Measurements from ENCODE around the gene CRB1. TPM values are rescaled to one million over a fixed set of nuclear protein-coding genes. Genes with fewer than 3 reads are reported as not detected.

Gene CRB1
- total and polyA plus RNA-seq, 2 of the 8 experiments (the other 6 are each of a cell fraction or from before 2014, with no cell fraction given): 0.03 TPM; not detected in 1

DNA sequence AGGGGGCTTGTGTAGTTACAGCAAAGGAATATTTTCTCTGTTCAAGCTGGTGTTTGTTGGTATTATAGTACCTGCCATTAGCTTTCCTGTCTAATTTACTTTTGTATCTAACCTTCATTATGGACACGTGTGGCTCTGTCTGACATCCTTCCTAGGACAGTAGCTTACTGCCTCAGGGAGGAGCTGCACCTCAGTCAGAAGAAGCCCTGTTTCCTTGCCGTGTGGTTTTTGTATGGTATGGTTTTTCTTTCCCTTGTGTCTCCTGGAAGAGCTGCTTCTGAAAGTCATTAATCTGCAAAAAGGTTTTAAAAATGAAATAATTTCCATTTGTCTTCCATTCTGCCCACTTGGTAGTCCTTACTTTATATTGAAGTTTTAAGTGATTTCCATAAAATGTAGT is 17.4 kb upstream of the CRB1 start:
- H3K23me2 ChIP-seq (ENCODE audit: low read depth, low read length): no peaks in the 10 kb centered on the region; the same call in 1 of the 2 replicates
- H4K8ac ChIP-seq (ENCODE audit: extremely low read depth, insufficient read depth, low read length): no peak overlapping the region
- H2AK5ac ChIP-seq (ENCODE audit: low read depth, low read length): no peak overlapping the region
- no peak overlapping the region for H3K9ac ChIP-seq (replicated peaks in 1 of 4; ENCODE audit: extremely low read depth in 1 of 4, low read depth in 3 of 4, low read length in 3 of 4)
- H3K14ac ChIP-seq (ENCODE audit: insufficient read length): no peak overlapping the region
- H3K18ac ChIP-seq (ENCODE audit: extremely low read depth, low read length): no peak overlapping the region
- no peak overlapping the region for H4K5ac ChIP-seq (ENCODE audit: insufficient read length, low read depth, low read length)
- DNase-seq (ENCODE audit: low read depth in 1 of 2, low spot score in 2 of 2): no peak
- TF ChIP-seq KDM1A (IDR thresholded peaks at IDR 0.05; ENCODE audit: borderline replicate concordance, low read length) (no peak), CEBPB (IDR thresholded peaks at IDR 0.05; ENCODE audit: low read depth, low read length) (no peak), CBX5 (IDR thresholded peaks at IDR 0.05; ENCODE audit: low read depth, low read length) (no peak), RBBP5 (IDR thresholded peaks at IDR 0.05; ENCODE audit: borderline replicate concordance, low read depth, low read length) (no peak), SUZ12 (IDR thresholded peaks at IDR 0.05; ENCODE audit: low read length) (no peak), FOSL1 (IDR thresholded peaks at IDR 0.05; ENCODE audit: insufficient read depth, low read depth, low read length) (no peak)
- TF ChIP-seq, protein P1, sequence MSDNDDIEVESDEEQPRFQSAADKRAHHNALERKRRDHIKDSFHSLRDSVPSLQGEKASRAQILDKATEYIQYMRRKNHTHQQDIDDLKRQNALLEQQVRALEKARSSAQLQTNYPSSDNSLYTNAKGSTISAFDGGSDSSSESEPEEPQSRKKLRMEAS (IDR thresholded peaks at IDR 0.05): no peak
- H2BK120ac ChIP-seq (replicated peaks; ENCODE audit: low read depth, low read length): no peak overlapping the region
- no peaks in the 10 kb centered on the region for H3K27me3 ChIP-seq (replicated peaks in 1 of 4; ENCODE audit: control insufficient read depth in 3 of 4, extremely low read depth in 1 of 4, insufficient read depth in 3 of 4, low read length in 3 of 4)
- no peak overlapping the region for H4K91ac ChIP-seq (replicated peaks; ENCODE audit: insufficient read length, low read length)
- H3K79me2 ChIP-seq (ENCODE audit: control insufficient read depth in 1 of 2, insufficient read depth in 2 of 2, low read length in 2 of 2): no peaks in the 10 kb centered on the region
- H3K4me2 ChIP-seq (ENCODE audit: insufficient read depth in 1 of 2, low read depth in 2 of 2, low read length in 2 of 2): no peak overlapping the region
- no peak overlapping the region for H3K27ac ChIP-seq (ENCODE audit: low read depth, low read length)
- CTCF ChIA-PET (ENCODE audit: partially characterized antibody): interaction anchor here (0.7 to 1.4 kb wide), 3 partner anchors 19 to 70 kb away, joined by 3 read pairs; no protein-coding TSS in a partner anchor
- H3K36me3 ChIP-seq (ENCODE audit: control insufficient read depth in 2 of 4, insufficient read depth in 4 of 4, low read length in 3 of 4): no peaks in the 10 kb centered on the region
- H3K56ac ChIP-seq (replicated peaks; ENCODE audit: insufficient read length, low read depth, low read length): no peak overlapping the region
- H3K9me3 ChIP-seq (ENCODE audit: insufficient read depth in 2 of 2, low read depth in 1 of 2, low read length in 1 of 2): no peaks in the 10 kb centered on the region
- no peak overlapping the region for H3K4ac ChIP-seq (replicated peaks; ENCODE audit: insufficient read length, low read depth, low read length)
- H2BK5ac ChIP-seq (ENCODE audit: low read depth, low read length): no peak overlapping the region
- H2BK12ac ChIP-seq (ENCODE audit: low read depth, low read length): no peak overlapping the region
- H3K79me1 ChIP-seq (ENCODE audit: low read depth, low read length): no peaks in the 10 kb centered on the region
- WGBS, 2 experiments (ENCODE audit: extremely low coverage in 1 of 2, insufficient coverage in 1 of 2, insufficient read length in 1 of 2, insufficient replicate concordance in 2 of 2, low coverage in 1 of 2, low lambda C conversion rate in 2 of 2, missing lambda C conversion rate in 1 of 2): 79% methylated on average over 2 of the region's 2 CpGs; no CpG with 5 or more reads in 1 of the 2 experiments
- POLR2A ChIA-PET (ENCODE audit: partially characterized antibody): no interaction called here
- H3K23ac ChIP-seq (ENCODE audit: insufficient read length): no peak overlapping the region
- H2BK20ac ChIP-seq (ENCODE audit: low read length): no peak overlapping the region
- no peak for FAIRE-seq
- H4K20me1 ChIP-seq (replicated peaks in 1 of 2; ENCODE audit: control insufficient read depth in 1 of 2, insufficient read depth in 2 of 2, low read length in 2 of 2): no peaks in the 10 kb centered on the region
- H3K4me3 ChIP-seq (ENCODE audit: extremely low read depth in 1 of 4, insufficient read depth in 2 of 4, low read depth in 3 of 4, low read length in 4 of 4): no peak overlapping the region
- no peak overlapping the region for H2BK15ac ChIP-seq (ENCODE audit: low read length)
- H2AFZ ChIP-seq (ENCODE audit: low read length): no peak overlapping the region
- no peaks in the 10 kb centered on the region for H3K4me1 ChIP-seq (replicated peaks in 1 of 4; ENCODE audit: control insufficient read depth in 3 of 4, insufficient read depth in 4 of 4, low read length in 3 of 4)
